Endodermal cell (in vitro differentiated cells): ENCODE data around the gene STPG1. TPM values are rescaled to one million over a fixed set of nuclear protein-coding genes. Genes with fewer than 3 reads are reported as not detected.

Source experiments
- DNase-seq: peaks from one replicate; pipeline ENCODE4 v3.0.0-alpha.2; 2017
- H3K27ac ChIP-seq: 2 replicates; pipeline ENCODE4 v1.5.1; 2013; ENCODE audit warnings: mild to moderate bottlenecking, low read depth, low read length, moderate library complexity
- H3K27me3 ChIP-seq: 2 replicates; pipeline ENCODE4 v1.6.1; 2013; ENCODE audit warnings: mild to moderate bottlenecking, low read length, moderate library complexity; ENCODE audit not compliant: insufficient read depth, control insufficient read depth, poor library complexity, severe bottlenecking
- H3K36me3 ChIP-seq: 2 replicates; pipeline ENCODE4 v1.7.0; 2013; ENCODE audit warnings: mild to moderate bottlenecking, low read length, moderate library complexity; ENCODE audit not compliant: control insufficient read depth, insufficient read depth
- H3K4me1 ChIP-seq: one replicate; pipeline ENCODE4 v1.7.0; 2013; ENCODE audit warnings: low read length; ENCODE audit not compliant: control insufficient read depth, insufficient read depth
- H3K4me3 ChIP-seq: 2 replicates; pipeline ENCODE4 v1.5.1; 2013; ENCODE audit warnings: mild to moderate bottlenecking, low read length, moderate library complexity
- H3K9ac ChIP-seq: 2 replicates; pipeline ENCODE4 v1.6.1; 2013; ENCODE audit warnings: mild to moderate bottlenecking, low read length, moderate library complexity; ENCODE audit not compliant: poor library complexity, severe bottlenecking; ENCODE audit errors: extremely low read depth
- H3K9me3 ChIP-seq: 2 replicates; pipeline ENCODE4 v1.6.1; 2013; ENCODE audit warnings: mild to moderate bottlenecking, low read length, moderate library complexity; ENCODE audit not compliant: control insufficient read depth
- H3K27ac Mint-ChIP-seq: 2 replicates; pipeline ENCODE4 v1.8.0; 2020; ENCODE audit warnings: mixed read lengths
- H3K27me3 Mint-ChIP-seq: 2 replicates; pipeline ENCODE4 v1.8.0; 2021; ENCODE audit warnings: mild to moderate bottlenecking, mixed read lengths; ENCODE audit not compliant: insufficient read depth
- H3K36me3 Mint-ChIP-seq: 2 replicates; pipeline ENCODE4 v1.8.0; 2020; ENCODE audit warnings: low read depth, mixed read lengths
- H3K4me1 Mint-ChIP-seq: 2 replicates; pipeline ENCODE4 v1.8.0; 2020; ENCODE audit warnings: mixed read lengths
- H3K4me3 Mint-ChIP-seq: 2 replicates; pipeline ENCODE4 v1.8.0; 2020; ENCODE audit warnings: mild to moderate bottlenecking, moderate library complexity, mixed read lengths
- H3K9me3 Mint-ChIP-seq: 2 replicates; pipeline ENCODE4 v1.8.0; 2020; ENCODE audit warnings: mild to moderate bottlenecking, mixed read lengths
- WGBS, 2 experiments: methylation state at CpG; one replicate each; pipeline versions ENCODE4 v1.1.5 to v1.1.7; 2013; ENCODE audit warnings: missing lambda C conversion rate in 2 of 2, mixed read lengths in 1 of 2; ENCODE audit not compliant: insufficient coverage in 1 of 2, insufficient read length in 1 of 2; 5-methylcytosine and 5-hydroxymethylcytosine counted together
- total RNA-seq, 2 donors: library from RNA; stranded (reverse); fragmentation: NEBNext Ultra II Directional in 1 of 2; extraction: Animal tissue kit (Norgen Biotek cat#: 25700) in 1 of 2; gene quantifications; 2 replicates in 1 of 2; 3 replicates in 1 of 2; pipeline ENCODE4 v1.2.1, GENCODE V29; 2021
- TF ChIP-seq, protein P1 (sequence below): fragments of 200-600 bp; sonication (generic); conservative IDR thresholded peaks from 2 replicates; pipeline ENCODE4 v1.5.0; 2021; ENCODE audit warnings: antibody characterized with exemption, mild to moderate bottlenecking

The STPG1 gene
- total RNA-seq, 2 donors from 2014 or later = 16.6 to 16.9 TPM

DNA sequence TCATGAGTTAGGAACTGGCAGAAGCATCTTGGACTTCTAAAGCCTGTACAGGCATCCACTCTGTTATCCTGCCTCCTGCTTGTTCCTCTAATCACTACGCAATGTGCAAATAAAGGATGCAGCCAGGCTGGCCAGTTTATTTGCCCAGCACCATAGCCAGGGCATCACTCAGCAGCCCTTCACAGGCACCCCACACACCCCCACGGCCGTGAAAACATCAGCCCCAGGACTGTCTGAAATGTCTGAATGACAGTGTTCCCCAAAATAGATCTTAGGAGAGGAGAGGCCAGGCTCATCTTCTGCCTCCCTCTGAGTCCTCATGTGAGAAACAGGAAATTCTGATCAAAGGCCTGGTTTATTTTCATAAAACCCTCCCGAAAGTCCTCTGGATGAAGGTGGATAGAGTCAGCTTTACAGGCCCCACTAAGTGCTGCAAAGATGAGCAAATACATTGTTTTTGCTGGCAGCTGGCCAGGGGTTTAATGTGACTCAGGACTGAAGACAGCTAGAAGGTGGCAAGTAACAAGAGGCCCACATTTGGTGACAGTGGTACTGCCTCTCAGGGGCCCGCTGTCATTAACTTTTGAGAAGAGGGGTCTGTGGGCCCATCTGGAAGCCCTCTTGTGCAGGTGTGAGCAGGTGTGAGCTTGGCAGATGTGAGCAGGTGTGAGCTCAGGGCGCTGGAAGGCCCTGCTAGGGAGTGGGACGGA, 61.5 kb downstream of the STPG1 start:
- WGBS, 2 experiments = 92 to 100% methylated on average over 3 to 7 of the region's 7 CpGs
- no peak for DNase-seq
- H3K36me3 Mint-ChIP-seq = peaks cover 2% of the 10 kb centered on the region
- H3K9me3 ChIP-seq = no peaks in the 10 kb centered on the region
- no peak overlapping the region for H3K27ac ChIP-seq
- no peaks in the 10 kb centered on the region for H3K27me3 Mint-ChIP-seq
- TF ChIP-seq, protein P1, sequence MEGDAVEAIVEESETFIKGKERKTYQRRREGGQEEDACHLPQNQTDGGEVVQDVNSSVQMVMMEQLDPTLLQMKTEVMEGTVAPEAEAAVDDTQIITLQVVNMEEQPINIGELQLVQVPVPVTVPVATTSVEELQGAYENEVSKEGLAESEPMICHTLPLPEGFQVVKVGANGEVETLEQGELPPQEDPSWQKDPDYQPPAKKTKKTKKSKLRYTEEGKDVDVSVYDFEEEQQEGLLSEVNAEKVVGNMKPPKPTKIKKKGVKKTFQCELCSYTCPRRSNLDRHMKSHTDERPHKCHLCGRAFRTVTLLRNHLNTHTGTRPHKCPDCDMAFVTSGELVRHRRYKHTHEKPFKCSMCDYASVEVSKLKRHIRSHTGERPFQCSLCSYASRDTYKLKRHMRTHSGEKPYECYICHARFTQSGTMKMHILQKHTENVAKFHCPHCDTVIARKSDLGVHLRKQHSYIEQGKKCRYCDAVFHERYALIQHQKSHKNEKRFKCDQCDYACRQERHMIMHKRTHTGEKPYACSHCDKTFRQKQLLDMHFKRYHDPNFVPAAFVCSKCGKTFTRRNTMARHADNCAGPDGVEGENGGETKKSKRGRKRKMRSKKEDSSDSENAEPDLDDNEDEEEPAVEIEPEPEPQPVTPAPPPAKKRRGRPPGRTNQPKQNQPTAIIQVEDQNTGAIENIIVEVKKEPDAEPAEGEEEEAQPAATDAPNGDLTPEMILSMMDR = no peak
- H3K4me3 ChIP-seq = no peak overlapping the region
- no peaks in the 10 kb centered on the region for H3K4me1 ChIP-seq
- H3K9me3 Mint-ChIP-seq = no peaks in the 10 kb centered on the region
- H3K4me3 Mint-ChIP-seq = no peak overlapping the region
- no peak overlapping the region for H3K27ac Mint-ChIP-seq
- H3K4me1 Mint-ChIP-seq = peaks cover 12% of the 10 kb centered on the region
- no peaks in the 10 kb centered on the region for H3K27me3 ChIP-seq
- H3K36me3 ChIP-seq = no peaks in the 10 kb centered on the region
- no peak overlapping the region for H3K9ac ChIP-seq

DNA sequence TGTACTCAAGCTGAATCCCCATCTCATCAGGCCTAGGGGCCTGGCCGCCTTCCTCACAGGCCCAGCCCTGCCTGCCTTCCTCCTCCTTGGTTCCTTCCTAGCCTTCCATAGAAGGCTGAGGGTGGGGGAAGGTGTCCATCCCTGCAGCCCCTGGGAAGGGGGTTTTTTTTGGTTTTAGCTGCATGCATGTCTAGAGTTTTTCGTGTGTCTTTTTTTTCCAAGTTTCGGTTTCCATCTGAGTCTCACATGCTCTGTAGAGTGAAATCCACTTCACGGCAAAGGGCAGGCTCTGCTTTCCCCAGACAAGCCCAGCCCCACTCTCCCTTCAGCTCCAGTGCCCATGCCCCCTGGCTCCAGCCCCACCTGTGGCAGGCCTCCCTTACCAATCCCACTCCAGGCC, 62.3 kb downstream of the STPG1 start:
- WGBS, 2 experiments = 89 to 100% methylated on average over 2 to 4 of the region's 4 CpGs
- TF ChIP-seq, protein P1 = no peak
- Histone ChIP-seq H3K9me3 (no peaks in the 10 kb centered on the region), H3K4me1 (no peaks in the 10 kb centered on the region), H3K9ac (no peak overlapping the region), H3K4me3 (no peak overlapping the region), H3K36me3 (no peaks in the 10 kb centered on the region), H3K27me3 (no peaks in the 10 kb centered on the region), H3K27ac (no peak overlapping the region)
- Mint-ChIP-seq H3K9me3 (no peaks in the 10 kb centered on the region), H3K27me3 (no peaks in the 10 kb centered on the region), H3K27ac (no peak overlapping the region), H3K36me3 (no peaks in the 10 kb centered on the region), H3K4me1 (peaks cover 12% of the 10 kb centered on the region), H3K4me3 (no peak overlapping the region)
- no peak for DNase-seq

DNA sequence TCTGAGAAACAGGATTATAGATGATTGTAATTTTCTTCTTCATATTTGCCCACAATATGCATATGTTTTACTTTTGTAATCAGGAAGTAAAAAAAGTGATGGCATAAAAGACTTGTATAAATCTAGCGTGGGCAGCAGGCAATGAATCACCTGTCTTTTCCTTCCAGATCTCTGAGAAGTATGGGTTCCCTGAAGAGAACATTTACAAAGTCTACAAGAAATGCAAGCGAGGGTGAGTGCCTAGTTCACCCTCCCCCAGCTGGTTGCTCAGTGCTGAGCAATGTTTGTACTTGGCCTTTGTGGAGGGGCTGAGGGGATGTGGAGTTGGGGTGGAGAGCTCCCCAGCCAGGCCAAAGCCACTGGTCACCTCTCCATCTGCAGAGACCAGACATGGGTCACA, 63.7 kb downstream of the STPG1 start:
- Histone ChIP-seq H3K27ac (no peak overlapping the region), H3K9ac (no peak overlapping the region), H3K4me3 (no peak overlapping the region), H3K36me3 (no peaks in the 10 kb centered on the region), H3K4me1 (no peaks in the 10 kb centered on the region), H3K9me3 (no peaks in the 10 kb centered on the region), H3K27me3 (no peaks in the 10 kb centered on the region)
- Mint-ChIP-seq H3K36me3 (no peaks in the 10 kb centered on the region), H3K27me3 (no peaks in the 10 kb centered on the region), H3K27ac (no peak overlapping the region), H3K4me3 (no peak overlapping the region), H3K4me1 (peaks cover 12% of the 10 kb centered on the region), H3K9me3 (no peaks in the 10 kb centered on the region)
- 87 to 100% methylated on average over 1 to 2 of the region's 2 CpGs for WGBS, 2 experiments
- TF ChIP-seq, protein P1 = no peak
- DNase-seq = no peak
